Keratinocyte (primary cell): ENCODE measurements around the gene SH3GL3. TPM values are rescaled to one million over a fixed set of nuclear protein-coding genes. Genes with fewer than 3 reads are reported as not detected.

Experiments
- DNase-seq: peaks from one replicate; pipeline ENCODE4 v3.0.0-alpha.2; 2011; ENCODE audit warnings: low read depth, missing footprints, low spot score
- FAIRE-seq: peaks from 2 replicates; lab custom pipeline; 2011; peaks lifted over from hg19 to GRCh38; lab: Jason Lieb, UNC
- H2AFZ ChIP-seq: 2 replicates; pipeline ENCODE4 v1.6.0; 2012; ENCODE audit warnings: low read length, control low read depth, inconsistent platforms; ENCODE audit not compliant: control insufficient read depth
- H3K27ac ChIP-seq: 2 replicates; pipeline ENCODE4 v1.5.1; 2011; ENCODE audit warnings: low read length; ENCODE audit not compliant: control insufficient read depth, insufficient read depth
- H3K27me3 ChIP-seq: 3 replicates; pipeline ENCODE4 v1.6.0; 2011; ENCODE audit warnings: low read length; ENCODE audit not compliant: control insufficient read depth, insufficient read depth; ENCODE audit errors: extremely low read depth
- H3K36me3 ChIP-seq, 2 experiments: 2 replicates in 1 of 2; 3 replicates in 1 of 2; pipeline ENCODE4 v1.5.1; 2011; ENCODE audit warnings: low read length in 2 of 2, mild to moderate bottlenecking in 1 of 2; ENCODE audit not compliant: control insufficient read depth in 2 of 2, insufficient read depth in 2 of 2; ENCODE audit errors: extremely low read depth in 1 of 2
- H3K4me1 ChIP-seq: 3 replicates; pipeline ENCODE4 v1.5.1; 2011; ENCODE audit warnings: low read length; ENCODE audit not compliant: control insufficient read depth, insufficient read depth; ENCODE audit errors: extremely low read depth
- H3K4me2 ChIP-seq: 3 replicates; pipeline ENCODE4 v1.6.0; 2011; ENCODE audit warnings: low read depth, low read length; ENCODE audit not compliant: control insufficient read depth, insufficient read depth; ENCODE audit errors: extremely low read depth
- H3K4me3 ChIP-seq, 3 experiments: fragments of 200-600 bp in 1 of 3; sonication (generic) in 1 of 3; 2 replicates in 2 of 3; 3 replicates in 1 of 3; pipeline ENCODE4 v1.5.1; 2011 to 2016; ENCODE audit warnings: low read length in 3 of 3, mild to moderate bottlenecking in 3 of 3, control low read depth in 2 of 3, inconsistent platforms in 1 of 3, low read depth in 1 of 3, mixed read lengths in 1 of 3, mixed run types in 1 of 3, moderate library complexity in 1 of 3; ENCODE audit not compliant: control insufficient read depth in 2 of 3, insufficient read depth in 2 of 3; ENCODE audit errors: extremely low read depth in 1 of 3
- H3K79me2 ChIP-seq: 2 replicates; pipeline ENCODE4 v1.6.0; 2012; ENCODE audit warnings: low read length; ENCODE audit not compliant: control insufficient read depth, insufficient read depth
- H3K9ac ChIP-seq: 3 replicates; pipeline ENCODE4 v1.6.0; 2011; ENCODE audit warnings: low read length; ENCODE audit not compliant: control insufficient read depth, insufficient read depth; ENCODE audit errors: extremely low read depth
- H3K9me1 ChIP-seq: 3 replicates; pipeline ENCODE4 v1.6.0; 2011; ENCODE audit warnings: low read length; ENCODE audit not compliant: control insufficient read depth, insufficient read depth; ENCODE audit errors: extremely low read depth
- H3K9me3 ChIP-seq: 2 replicates; pipeline ENCODE4 v1.5.1; 2012; ENCODE audit warnings: low read depth, low read length; ENCODE audit not compliant: control insufficient read depth
- H4K20me1 ChIP-seq: 3 replicates; pipeline ENCODE4 v1.6.0; 2011; ENCODE audit warnings: low read length; ENCODE audit not compliant: control insufficient read depth, insufficient read depth; ENCODE audit errors: extremely low read depth
- CTCF ChIP-seq, 3 experiments: IDR thresholded peaks in 1 of 3; conservative IDR thresholded peaks in 1 of 3; optimal IDR thresholded peaks in 1 of 3; 2 replicates in 2 of 3; 3 replicates in 1 of 3; pipeline versions ENCODE3 to v1.5.1; 2011; ENCODE audit warnings: low read length in 3 of 3, mild to moderate bottlenecking in 3 of 3, moderate library complexity in 2 of 3, control low read depth in 1 of 3, inconsistent platforms in 1 of 3; ENCODE audit not compliant: insufficient read depth in 2 of 3; ENCODE audit errors: extremely low read depth in 1 of 3
- EZH2 ChIP-seq: IDR thresholded peaks from one replicate; pipeline ENCODE4 v1.6.1; 2012; ENCODE audit warnings: inconsistent platforms, mild to moderate bottlenecking, low read length, moderate library complexity
- dilution Hi-C: fragments of 300-500 bp; cut with MboI; formaldehyde crosslinking; loops from one replicate; pipeline ENCODE4 v1.7.0; 2020; ENCODE audit warnings: low sequenced_read_pairs; ENCODE audit not compliant: extremely low pct_ligation_motif_present
- polyA plus RNA-seq, 5 experiments: library from polyadenylated mRNA; depleted of rRNA in 3 of 5; stranded (reverse) in 3 of 5; stranded (forward) in 1 of 5; unstranded in 1 of 5; fragments of >200 nt; gene quantifications; 1 replicate in 1 of 5; 2 replicates in 3 of 5; 3 replicates in 1 of 5; pipeline versions ENCODE4 v1.2.1 to v1.2.3, GENCODE V29; 2011 to 2012; ENCODE audit warnings: missing spikeins in 2 of 5, low read depth in 1 of 5, low replicate concordance in 1 of 5

Gene SH3GL3
- polyA plus RNA-seq, 1 donor (not counting 4 experiments of a cell fraction or from before 2014, with no cell fraction given), result 0.20 TPM

- Histone ChIP-seq H3K4me3 (no peak overlapping the region), H3K27me3 (no peaks in the 10 kb centered on the region), H3K79me2 (no peaks in the 10 kb centered on the region), H3K4me1 (no peaks in the 10 kb centered on the region), H3K36me3 (no peaks in the 10 kb centered on the region), H3K9me3 (no peaks in the 10 kb centered on the region), H3K9ac (no peak overlapping the region), H3K4me2 (no peak overlapping the region), H3K27ac (no peak overlapping the region), H3K9me1 (no peaks in the 10 kb centered on the region), H2AFZ (no peak overlapping the region), H4K20me1 (no peaks in the 10 kb centered on the region)
- dilution Hi-C loops, result no loop called here
- FAIRE-seq (no peak), DNase-seq (no peak)
- no peak for TF ChIP-seq CTCF (optimal IDR thresholded peaks at IDR 0.05 in 1 of 3, IDR thresholded peaks at IDR 0.05 in 1 of 3, conservative IDR thresholded peaks at IDR 0.05 in 1 of 3; ENCODE audit: extremely low read depth in 1 of 3, insufficient read depth in 2 of 3, low read length in 3 of 3)
- TF ChIP-seq EZH2, result no peak
These were observed 163.0 kb downstream of the SH3GL3 start for GRCh38 chr15:83610132-83610531.

DNA sequence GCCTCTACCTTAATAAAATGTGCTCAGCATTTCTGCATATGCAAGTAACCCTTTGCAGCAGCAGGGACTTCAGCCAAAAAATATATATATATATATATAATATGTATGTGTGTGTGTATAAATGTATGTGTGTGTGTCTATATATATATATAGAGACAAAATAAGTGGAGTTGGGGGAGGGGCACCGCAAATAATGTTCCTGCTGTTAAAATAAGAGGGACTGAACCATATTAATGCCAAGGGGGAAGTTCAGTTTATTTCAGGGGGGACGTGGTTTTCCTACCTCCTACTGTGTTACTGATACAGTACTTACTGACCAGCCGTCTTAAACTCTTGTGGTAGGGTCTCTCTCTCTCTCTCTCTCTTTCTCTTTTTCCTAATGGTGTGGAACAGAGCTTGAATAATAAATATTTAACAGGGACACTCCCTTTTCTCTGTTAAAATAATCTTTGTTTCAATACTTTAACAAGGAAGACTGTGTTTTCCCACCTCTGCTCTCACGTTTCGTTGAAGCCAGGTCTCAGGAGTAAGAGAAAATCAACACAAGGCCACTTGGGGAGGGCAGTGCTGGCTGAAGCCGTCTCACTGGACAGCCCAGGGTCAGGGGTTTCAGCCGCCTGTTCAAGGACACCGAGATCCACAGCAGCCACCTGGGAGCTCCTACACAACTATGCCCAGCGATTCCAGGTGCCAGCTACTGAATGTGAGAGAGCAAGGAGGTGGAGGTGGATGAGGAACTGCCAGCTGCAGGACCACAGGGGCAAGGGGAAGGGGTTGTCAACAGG lies 164.0 kb downstream of the SH3GL3 start:
- H3K36me3 ChIP-seq, result no peaks in the 10 kb centered on the region
- no peak for DNase-seq
- no peaks in the 10 kb centered on the region for H4K20me1 ChIP-seq
- FAIRE-seq, result no peak
- H3K9ac ChIP-seq, result no peak overlapping the region
- no peaks in the 10 kb centered on the region for H3K4me1 ChIP-seq
- no peak overlapping the region for H3K4me2 ChIP-seq
- dilution Hi-C loops, result no loop called here
- no peaks in the 10 kb centered on the region for H3K9me3 ChIP-seq
- H2AFZ ChIP-seq, result no peak overlapping the region
- H3K27me3 ChIP-seq, result no peaks in the 10 kb centered on the region
- no peak overlapping the region for H3K4me3 ChIP-seq
- H3K79me2 ChIP-seq, result no peaks in the 10 kb centered on the region
- no peak overlapping the region for H3K27ac ChIP-seq
- no peak for TF ChIP-seq CTCF (optimal IDR thresholded peaks at IDR 0.05 in 1 of 3, IDR thresholded peaks at IDR 0.05 in 1 of 3, conservative IDR thresholded peaks at IDR 0.05 in 1 of 3; ENCODE audit: extremely low read depth in 1 of 3, insufficient read depth in 2 of 3, low read length in 3 of 3)
- TF ChIP-seq EZH2, result no peak
- no peaks in the 10 kb centered on the region for H3K9me1 ChIP-seq
